GM23338 (cell line): Measurements from ENCODE around the gene KCNK5. TPM values are rescaled to one million over a fixed set of nuclear protein-coding genes. Genes with fewer than 3 reads are reported as not detected.
A peak's percentile ranks its signal among the peaks of the same experiment; 100 is the strongest.

Experiments used
- ATAC-seq: fragments of 200-7000 bp; cut with Tn5 transposase; 3 replicates; pipeline ENCODE4 v1.9.1; 2020
- DNase-seq: peaks from one replicate; pipeline ENCODE4 v3.0.0-alpha.2; 2015; ENCODE audit warnings: low spot score
- H2AFZ ChIP-seq: fragments of 200-600 bp; sonication (generic); 2 replicates; pipeline ENCODE4 v1.8.0; 2016; ENCODE audit warnings: antibody characterized with exemption, mild to moderate bottlenecking, moderate library complexity
- H3F3A ChIP-seq: fragments of 200-600 bp; sonication (generic); replicated peaks from 2 replicates; pipeline ENCODE4 v1.8.0; 2017; ENCODE audit warnings: antibody characterized with exemption, mixed run types, low read depth
- H3K27ac ChIP-seq: fragments of 200-600 bp; sonication (generic); 2 replicates; pipeline ENCODE4 v1.6.1; 2016; ENCODE audit warnings: low read depth
- H3K27me3 ChIP-seq: fragments of 200-600 bp; sonication (generic); 2 replicates; pipeline ENCODE4 v1.8.0; 2016; ENCODE audit warnings: mild to moderate bottlenecking, mixed run types, moderate library complexity; ENCODE audit not compliant: insufficient read depth
- H3K36me3 ChIP-seq: fragments of 200-600 bp; sonication (generic); 2 replicates; pipeline ENCODE4 v1.8.0; 2016; ENCODE audit warnings: mild to moderate bottlenecking; ENCODE audit not compliant: insufficient read depth
- H3K4me1 ChIP-seq: fragments of 200-600 bp; sonication (generic); 2 replicates; pipeline ENCODE4 v1.8.0; 2016; ENCODE audit warnings: mild to moderate bottlenecking, moderate library complexity; ENCODE audit not compliant: insufficient read depth
- H3K4me2 ChIP-seq: fragments of 200-600 bp; sonication (generic); 2 replicates; pipeline ENCODE4 v1.7.1; 2017; ENCODE audit warnings: mixed run types
- H3K4me3 ChIP-seq: fragments of 200-600 bp; sonication (generic); 2 replicates; pipeline ENCODE4 v1.6.1; 2016; ENCODE audit warnings: mixed run types
- H3K79me2 ChIP-seq: fragments of 200-600 bp; sonication (generic); replicated peaks from 2 replicates; pipeline ENCODE4 v1.8.0; 2017; ENCODE audit warnings: mild to moderate bottlenecking; ENCODE audit not compliant: insufficient read depth
- H3K9me2 ChIP-seq: fragments of 200-600 bp; sonication (generic); 2 replicates; pipeline ENCODE4 v1.8.0; 2017; ENCODE audit not compliant: insufficient read depth
- H4K20me1 ChIP-seq: fragments of 200-600 bp; sonication (generic); replicated peaks from 2 replicates; pipeline ENCODE4 v1.8.0; 2017; ENCODE audit warnings: mild to moderate bottlenecking; ENCODE audit not compliant: insufficient read depth
- H3K27ac Mint-ChIP-seq: 2 replicates; pipeline ENCODE4 v1.8.0; 2020; ENCODE audit warnings: inconsistent platforms, mild to moderate bottlenecking, moderate library complexity, mixed read lengths
- H3K27me3 Mint-ChIP-seq: 3 replicates; pipeline ENCODE4 v1.8.0; 2022; ENCODE audit warnings: low read depth, mild to moderate bottlenecking, moderate library complexity, mixed read lengths, inconsistent platforms; ENCODE audit not compliant: insufficient read depth, poor library complexity
- H3K36me3 Mint-ChIP-seq: 3 replicates; pipeline ENCODE4 v1.8.0; 2021; ENCODE audit warnings: low read depth, mild to moderate bottlenecking, inconsistent platforms, moderate library complexity, mixed read lengths
- H3K4me1 Mint-ChIP-seq: 3 replicates; pipeline ENCODE4 v1.8.0; 2020; ENCODE audit warnings: mild to moderate bottlenecking, inconsistent platforms, mixed read lengths
- H3K4me3 Mint-ChIP-seq: 3 replicates; pipeline ENCODE4 v1.8.0; 2021; ENCODE audit warnings: moderate library complexity, mild to moderate bottlenecking, inconsistent platforms, mixed read lengths
- H3K9me3 Mint-ChIP-seq: 3 replicates; pipeline ENCODE4 v1.8.0; 2020; ENCODE audit warnings: moderate library complexity, mild to moderate bottlenecking, inconsistent platforms, mixed read lengths
- CREB1 ChIP-seq: fragments of 250-450 bp; sonication (Bioruptor Pico); IDR thresholded peaks from 2 replicates; pipeline ENCODE4 v1.5.0; 2020; ENCODE audit warnings: low read depth, mild to moderate bottlenecking, moderate library complexity
- CTCF ChIP-seq, 2 experiments: fragments of 200-600 bp in 1 of 2; sonication (generic) in 1 of 2; conservative IDR thresholded peaks; 2 replicates each; pipeline versions ENCODE4 v1.5.1 to v1.6.1; 2016 to 2017; ENCODE audit warnings: antibody characterized with exemption in 2 of 2, low read depth in 2 of 2, mild to moderate bottlenecking in 2 of 2, moderate library complexity in 1 of 2
- ETS1 ChIP-seq: IDR thresholded peaks from 2 replicates; pipeline ENCODE4 v1.6.1; 2016; ENCODE audit warnings: antibody characterized with exemption
- EZH2 ChIP-seq: fragments of 200-600 bp; sonication (generic); IDR thresholded peaks from one replicate; pipeline ENCODE4 v1.8.0; 2017; ENCODE audit warnings: antibody characterized with exemption, mild to moderate bottlenecking, low read depth; ENCODE audit not compliant: unreplicated experiment
- EZH2phosphoT487 ChIP-seq: fragments of 200-600 bp; sonication (generic); IDR thresholded peaks from one replicate; pipeline ENCODE4 v1.8.1; 2018; ENCODE audit warnings: antibody characterized with exemption; ENCODE audit not compliant: unreplicated experiment
- JUNB ChIP-seq: IDR thresholded peaks from one replicate; pipeline ENCODE4 v1.6.1; 2016; ENCODE audit warnings: antibody characterized with exemption; ENCODE audit not compliant: unreplicated experiment
- NANOG ChIP-seq: IDR thresholded peaks from 2 replicates; pipeline ENCODE4 v1.6.1; 2016; ENCODE audit warnings: antibody characterized with exemption, borderline replicate concordance
- POLR2AphosphoS5 ChIP-seq: IDR thresholded peaks from 2 replicates; pipeline ENCODE4 v1.6.1; 2016; ENCODE audit warnings: antibody characterized with exemption, low read depth
- REST ChIP-seq: IDR thresholded peaks from one replicate; pipeline ENCODE4 v1.6.1; 2018; ENCODE audit warnings: antibody characterized with exemption; ENCODE audit not compliant: unreplicated experiment
- STAT1 ChIP-seq: IDR thresholded peaks from one replicate; pipeline ENCODE4 v1.6.1; 2016; ENCODE audit warnings: antibody characterized with exemption; ENCODE audit not compliant: unreplicated experiment
- ZNF114 ChIP-seq: fragments of 250-450 bp; sonication (Bioruptor Pico); IDR thresholded peaks from 2 replicates; pipeline ENCODE4 v1.5.0; 2020; ENCODE audit warnings: mild to moderate bottlenecking, moderate library complexity
- ZNF331 ChIP-seq: fragments of 250-450 bp; sonication (Bioruptor Pico); IDR thresholded peaks from 2 replicates; pipeline ENCODE4 v1.5.0; 2020; ENCODE audit warnings: low read depth, mild to moderate bottlenecking, moderate library complexity
- polyA plus RNA-seq: library from polyadenylated mRNA; unstranded; fragments of >200 nt; fragmentation: Nextera tagmentation; extraction: Ambion mirVana; gene quantifications from 2 replicates; pipeline ENCODE4 v1.2.1, GENCODE V29; 2016
- total RNA-seq: library from RNA; depleted of rRNA; stranded (reverse); fragments of >200 nt; shearing (Covaris generic); gene quantifications from 2 replicates; pipeline ENCODE4 v1.2.3, GENCODE V29; 2014
- TF ChIP-seq, protein P1 (sequence below): fragments of 250-450 bp; sonication (Bioruptor Pico); IDR thresholded peaks from 2 replicates; pipeline ENCODE4 v1.5.0; 2020; ENCODE audit warnings: mild to moderate bottlenecking, moderate library complexity

KCNK5 gene
- total and polyA plus RNA-seq, 2 experiments from 2014 or later = 9.5 to 57.4 TPM

GRCh38 chr6:39224523-39225182 lies 4.6 kb downstream of the KCNK5 start:
- peak overlapping the region; percentile 98; the same call in 1 of the 2 replicates for H3K4me2 ChIP-seq
- peaks cover 12% of the 10 kb centered on the region for H3K27me3 Mint-ChIP-seq

More at GRCh38 chr6:39224523-39225182, 4.6 kb downstream of the KCNK5 start:
- H3K4me3 ChIP-seq = peak overlapping the region; percentile 93; the same call in 1 of the 2 replicates
- peaks cover 7% of the 10 kb centered on the region for H3K36me3 ChIP-seq
- H3K9me3 Mint-ChIP-seq = no peaks in the 10 kb centered on the region
- H3K27ac ChIP-seq = peak overlapping the region; percentile 60; the same call in 1 of the 2 replicates
- peaks cover 48% of the 10 kb centered on the region for H3K36me3 Mint-ChIP-seq
- no peaks in the 10 kb centered on the region for H3K27me3 ChIP-seq
- H3K4me3 Mint-ChIP-seq = peak overlapping the region; percentile 35; the same call in 1 of the 3 replicates
- H3K4me1 Mint-ChIP-seq = peaks cover 78% of the 10 kb centered on the region
- H4K20me1 ChIP-seq = peaks cover 71% of the 10 kb centered on the region
- H3K79me2 ChIP-seq = peaks cover 95% of the 10 kb centered on the region
- H3K27ac Mint-ChIP-seq = peak overlapping the region; percentile 26; the same call in 1 of the 2 replicates
- peaks cover 76% of the 10 kb centered on the region for H3K4me1 ChIP-seq
- TF ChIP-seq ETS1 (no peak), EZH2 (no peak), CTCF (conservative IDR thresholded peaks at IDR 0.05; ENCODE audit: low read depth in 2 of 2) (no peak), JUNB (no peak), CREB1 (CRISPR knock-in tag) (no peak), ZNF331 (CRISPR knock-in tag) (no peak), NANOG (no peak), EZH2phosphoT487 (no peak), REST (no peak), POLR2AphosphoS5 (no peak), ZNF114 (no peak), STAT1 (no peak)
- TF ChIP-seq, protein P1, sequence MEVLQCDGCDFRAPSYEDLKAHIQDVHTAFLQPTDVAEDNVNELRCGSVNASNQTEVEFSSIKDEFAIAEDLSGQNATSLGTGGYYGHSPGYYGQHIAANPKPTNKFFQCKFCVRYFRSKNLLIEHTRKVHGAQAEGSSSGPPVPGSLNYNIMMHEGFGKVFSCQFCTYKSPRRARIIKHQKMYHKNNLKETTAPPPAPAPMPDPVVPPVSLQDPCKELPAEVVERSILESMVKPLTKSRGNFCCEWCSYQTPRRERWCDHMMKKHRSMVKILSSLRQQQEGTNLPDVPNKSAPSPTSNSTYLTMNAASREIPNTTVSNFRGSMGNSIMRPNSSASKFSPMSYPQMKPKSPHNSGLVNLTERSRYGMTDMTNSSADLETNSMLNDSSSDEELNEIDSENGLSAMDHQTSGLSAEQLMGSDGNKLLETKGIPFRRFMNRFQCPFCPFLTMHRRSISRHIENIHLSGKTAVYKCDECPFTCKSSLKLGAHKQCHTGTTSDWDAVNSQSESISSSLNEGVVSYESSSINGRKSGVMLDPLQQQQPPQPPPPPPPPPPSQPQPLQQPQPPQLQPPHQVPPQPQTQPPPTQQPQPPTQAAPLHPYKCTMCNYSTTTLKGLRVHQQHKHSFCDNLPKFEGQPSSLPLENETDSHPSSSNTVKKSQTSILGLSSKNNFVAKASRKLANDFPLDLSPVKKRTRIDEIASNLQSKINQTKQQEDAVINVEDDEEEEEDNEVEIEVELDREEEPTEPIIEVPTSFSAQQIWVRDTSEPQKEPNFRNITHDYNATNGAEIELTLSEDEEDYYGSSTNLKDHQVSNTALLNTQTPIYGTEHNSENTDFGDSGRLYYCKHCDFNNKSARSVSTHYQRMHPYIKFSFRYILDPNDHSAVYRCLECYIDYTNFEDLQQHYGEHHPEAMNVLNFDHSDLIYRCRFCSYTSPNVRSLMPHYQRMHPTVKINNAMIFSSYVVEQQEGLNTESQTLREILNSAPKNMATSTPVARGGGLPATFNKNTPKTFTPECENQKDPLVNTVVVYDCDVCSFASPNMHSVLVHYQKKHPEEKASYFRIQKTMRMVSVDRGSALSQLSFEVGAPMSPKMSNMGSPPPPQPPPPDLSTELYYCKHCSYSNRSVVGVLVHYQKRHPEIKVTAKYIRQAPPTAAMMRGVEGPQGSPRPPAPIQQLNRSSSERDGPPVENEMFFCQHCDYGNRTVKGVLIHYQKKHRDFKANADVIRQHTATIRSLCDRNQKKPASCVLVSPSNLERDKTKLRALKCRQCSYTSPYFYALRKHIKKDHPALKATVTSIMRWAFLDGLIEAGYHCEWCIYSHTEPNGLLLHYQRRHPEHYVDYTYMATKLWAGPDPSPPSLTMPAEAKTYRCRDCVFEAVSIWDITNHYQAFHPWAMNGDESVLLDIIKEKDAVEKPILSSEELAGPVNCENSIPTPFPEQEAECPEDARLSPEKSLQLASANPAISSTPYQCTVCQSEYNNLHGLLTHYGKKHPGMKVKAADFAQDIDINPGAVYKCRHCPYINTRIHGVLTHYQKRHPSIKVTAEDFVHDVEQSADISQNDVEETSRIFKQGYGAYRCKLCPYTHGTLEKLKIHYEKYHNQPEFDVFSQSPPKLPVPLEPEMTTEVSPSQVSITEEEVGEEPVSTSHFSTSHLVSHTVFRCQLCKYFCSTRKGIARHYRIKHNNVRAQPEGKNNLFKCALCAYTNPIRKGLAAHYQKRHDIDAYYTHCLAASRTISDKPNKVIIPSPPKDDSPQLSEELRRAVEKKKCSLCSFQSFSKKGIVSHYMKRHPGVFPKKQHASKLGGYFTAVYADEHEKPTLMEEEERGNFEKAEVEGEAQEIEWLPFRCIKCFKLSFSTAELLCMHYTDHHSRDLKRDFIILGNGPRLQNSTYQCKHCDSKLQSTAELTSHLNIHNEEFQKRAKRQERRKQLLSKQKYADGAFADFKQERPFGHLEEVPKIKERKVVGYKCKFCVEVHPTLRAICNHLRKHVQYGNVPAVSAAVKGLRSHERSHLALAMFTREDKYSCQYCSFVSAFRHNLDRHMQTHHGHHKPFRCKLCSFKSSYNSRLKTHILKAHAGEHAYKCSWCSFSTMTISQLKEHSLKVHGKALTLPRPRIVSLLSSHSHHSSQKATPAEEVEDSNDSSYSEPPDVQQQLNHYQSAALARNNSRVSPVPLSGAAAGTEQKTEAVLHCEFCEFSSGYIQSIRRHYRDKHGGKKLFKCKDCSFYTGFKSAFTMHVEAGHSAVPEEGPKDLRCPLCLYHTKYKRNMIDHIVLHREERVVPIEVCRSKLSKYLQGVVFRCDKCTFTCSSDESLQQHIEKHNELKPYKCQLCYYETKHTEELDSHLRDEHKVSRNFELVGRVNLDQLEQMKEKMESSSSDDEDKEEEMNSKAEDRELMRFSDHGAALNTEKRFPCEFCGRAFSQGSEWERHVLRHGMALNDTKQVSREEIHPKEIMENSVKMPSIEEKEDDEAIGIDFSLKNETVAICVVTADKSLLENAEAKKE (CRISPR knock-in tag) = no peak
- H3K9me2 ChIP-seq = no peaks in the 10 kb centered on the region
- no peak for DNase-seq
- peaks cover 1% of the 10 kb centered on the region; the same call in 1 of the 2 replicates for H3F3A ChIP-seq
- no peak overlapping the region for H2AFZ ChIP-seq
- no peak for ATAC-seq
